Activated B cell treated with CpG ODN at 0.5 μM for 24 hours (primary cell): ENCODE data around the gene IGF1R. TPM values are rescaled to one million over a fixed set of nuclear protein-coding genes. Genes with fewer than 3 reads are reported as not detected.

Experiments
- ATAC-seq: fragments of 200-7000 bp; cut with Tn5 transposase; one replicate; pipeline ENCODE4 v1.10.0; 2021; ENCODE audit warnings: low read depth, mild to moderate bottlenecking, moderate library complexity
- CTCF ChIA-PET: fragments of 350-600 bp; sonication (Branson Sonifier 250); formaldehyde crosslinking; loops from one replicate; lab custom pipeline; 2021; ENCODE audit warnings: antibody characterized with exemption; lab: Charles Lee
- POLR2A ChIA-PET: fragments of 350-600 bp; sonication (Branson Sonifier 250); formaldehyde crosslinking; loops from one replicate; lab custom pipeline; 2021; ENCODE audit warnings: antibody characterized with exemption; lab: Charles Lee
- DNase-seq: peaks from one replicate; pipeline ENCODE4 v3.0.0; 2022
- H3K27ac Mint-ChIP-seq: one replicate; pipeline ENCODE4 v1.8.0; 2020; ENCODE audit warnings: mixed read lengths
- H3K27me3 Mint-ChIP-seq: one replicate; pipeline ENCODE4 v1.8.0; 2021; ENCODE audit warnings: mixed read lengths
- H3K36me3 Mint-ChIP-seq: one replicate; pipeline ENCODE4 v1.8.0; 2021; ENCODE audit warnings: low read depth, mixed read lengths
- H3K4me1 Mint-ChIP-seq: one replicate; pipeline ENCODE4 v1.8.0; 2021; ENCODE audit warnings: mixed read lengths
- H3K4me3 Mint-ChIP-seq: one replicate; pipeline ENCODE4 v1.8.0; 2020; ENCODE audit warnings: mild to moderate bottlenecking, mixed read lengths
- H3K9me3 Mint-ChIP-seq: one replicate; pipeline ENCODE4 v1.8.0; 2020; ENCODE audit warnings: mixed read lengths
- intact Hi-C: fragments of 100-400 bp; cut with micrococcal nuclease; formaldehyde crosslinking; loops from one replicate; pipeline ENCODE4 v1.15.1; 2024
- total RNA-seq: library from RNA; stranded (reverse); gene quantifications from 2 replicates; pipeline ENCODE4 v1.2.3, GENCODE V29; 2022
- TF ChIP-seq, protein P1 (sequence below): fragments of 200-600 bp; IDR thresholded peaks from one replicate; pipeline ENCODE4 v1.8.0; 2022; ENCODE audit warnings: antibody characterized with exemption, mild to moderate bottlenecking

The IGF1R gene
- total RNA-seq, 1 donor from 2014 or later = 6.7 TPM

DNA sequence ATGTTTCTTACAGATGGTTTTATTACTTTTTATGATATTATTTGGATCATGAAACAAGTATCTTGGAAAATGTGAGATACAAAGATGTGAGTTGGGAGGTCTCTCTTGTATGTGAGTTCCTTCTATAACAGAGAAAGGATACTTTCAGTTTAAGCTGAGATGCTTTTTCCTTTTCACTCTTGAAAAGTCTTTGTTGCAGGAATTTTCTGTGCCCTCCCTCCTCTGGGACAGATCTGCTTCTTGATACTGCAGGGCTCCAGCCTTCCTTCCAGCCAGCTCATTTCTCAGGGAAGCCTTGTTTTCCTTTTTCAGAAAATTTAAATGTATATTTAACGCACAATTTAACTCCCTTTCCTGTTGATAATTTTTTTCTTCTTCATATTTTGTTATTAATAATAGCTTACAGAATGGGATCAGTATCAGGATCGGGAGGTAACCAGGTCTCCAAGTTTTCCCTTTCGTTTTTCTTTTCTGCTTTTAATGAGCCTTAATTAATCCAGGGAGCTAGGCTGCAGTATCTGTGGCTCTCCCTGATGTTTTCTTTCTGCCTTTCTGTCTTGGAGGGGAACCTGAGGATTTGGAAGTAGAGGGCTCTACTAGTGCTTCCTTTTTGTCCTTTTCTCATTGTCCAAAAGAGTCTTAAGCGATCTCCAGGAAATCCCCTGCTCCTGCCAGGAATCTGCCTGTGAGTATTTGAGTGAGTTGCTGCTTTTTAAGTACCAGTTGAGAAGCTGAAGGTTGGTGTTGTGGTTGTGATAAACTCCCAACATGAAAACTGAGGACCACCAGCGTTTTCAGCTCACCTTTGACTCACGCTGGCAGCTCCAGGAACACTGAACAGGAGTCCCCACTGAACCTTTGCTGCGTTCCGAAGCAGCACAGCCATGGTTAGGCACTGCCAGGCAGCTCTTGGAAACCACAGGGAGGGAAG lies 105.7 kb downstream of the IGF1R start:
- intact Hi-C loops = no loop called here
- Mint-ChIP-seq H3K4me1 (peaks cover 1% of the 10 kb centered on the region), H3K27ac (no peak overlapping the region), H3K36me3 (no peaks in the 10 kb centered on the region), H3K4me3 (no peak overlapping the region), H3K27me3 (no peaks in the 10 kb centered on the region), H3K9me3 (no peaks in the 10 kb centered on the region)
- CTCF ChIA-PET = no interaction called here
- DNase-seq = no peak
- ATAC-seq = no peak
- POLR2A ChIA-PET = interaction anchor here (0.6 kb wide), 1 partner anchor 313 kb away, joined by 7 read pairs; no protein-coding TSS in a partner anchor
- TF ChIP-seq, protein P1, sequence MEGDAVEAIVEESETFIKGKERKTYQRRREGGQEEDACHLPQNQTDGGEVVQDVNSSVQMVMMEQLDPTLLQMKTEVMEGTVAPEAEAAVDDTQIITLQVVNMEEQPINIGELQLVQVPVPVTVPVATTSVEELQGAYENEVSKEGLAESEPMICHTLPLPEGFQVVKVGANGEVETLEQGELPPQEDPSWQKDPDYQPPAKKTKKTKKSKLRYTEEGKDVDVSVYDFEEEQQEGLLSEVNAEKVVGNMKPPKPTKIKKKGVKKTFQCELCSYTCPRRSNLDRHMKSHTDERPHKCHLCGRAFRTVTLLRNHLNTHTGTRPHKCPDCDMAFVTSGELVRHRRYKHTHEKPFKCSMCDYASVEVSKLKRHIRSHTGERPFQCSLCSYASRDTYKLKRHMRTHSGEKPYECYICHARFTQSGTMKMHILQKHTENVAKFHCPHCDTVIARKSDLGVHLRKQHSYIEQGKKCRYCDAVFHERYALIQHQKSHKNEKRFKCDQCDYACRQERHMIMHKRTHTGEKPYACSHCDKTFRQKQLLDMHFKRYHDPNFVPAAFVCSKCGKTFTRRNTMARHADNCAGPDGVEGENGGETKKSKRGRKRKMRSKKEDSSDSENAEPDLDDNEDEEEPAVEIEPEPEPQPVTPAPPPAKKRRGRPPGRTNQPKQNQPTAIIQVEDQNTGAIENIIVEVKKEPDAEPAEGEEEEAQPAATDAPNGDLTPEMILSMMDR = no peak

DNA sequence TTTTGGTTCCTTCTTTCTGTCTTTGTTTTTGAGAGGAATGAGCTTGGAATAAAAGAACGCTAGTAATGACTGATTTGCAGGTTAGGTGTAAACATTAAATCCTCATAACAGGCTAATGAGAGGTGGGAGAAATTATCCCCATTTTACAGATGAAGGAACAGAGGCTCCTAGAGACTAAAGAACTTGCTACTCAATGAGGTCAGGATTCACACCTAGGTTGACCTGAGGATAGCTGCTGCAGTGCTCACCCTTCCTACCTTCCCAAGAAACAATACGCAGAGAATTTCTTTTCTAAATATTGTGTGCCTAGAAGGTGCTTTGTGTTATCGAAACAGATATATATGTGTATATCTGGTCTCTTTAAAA lies 106.3 kb downstream of the IGF1R start:
- TF ChIP-seq, protein P1 = no peak
- Mint-ChIP-seq H3K36me3 (no peaks in the 10 kb centered on the region), H3K9me3 (no peaks in the 10 kb centered on the region), H3K4me3 (no peak overlapping the region), H3K4me1 (peaks cover 1% of the 10 kb centered on the region), H3K27ac (no peak overlapping the region), H3K27me3 (no peaks in the 10 kb centered on the region)
- POLR2A ChIA-PET = interaction anchor here (0.6 kb wide), 1 partner anchor 313 kb away, joined by 7 read pairs; no protein-coding TSS in a partner anchor
- intact Hi-C loops = no loop called here
- CTCF ChIA-PET = no interaction called here
- DNase-seq = no peak
- ATAC-seq = no peak

DNA sequence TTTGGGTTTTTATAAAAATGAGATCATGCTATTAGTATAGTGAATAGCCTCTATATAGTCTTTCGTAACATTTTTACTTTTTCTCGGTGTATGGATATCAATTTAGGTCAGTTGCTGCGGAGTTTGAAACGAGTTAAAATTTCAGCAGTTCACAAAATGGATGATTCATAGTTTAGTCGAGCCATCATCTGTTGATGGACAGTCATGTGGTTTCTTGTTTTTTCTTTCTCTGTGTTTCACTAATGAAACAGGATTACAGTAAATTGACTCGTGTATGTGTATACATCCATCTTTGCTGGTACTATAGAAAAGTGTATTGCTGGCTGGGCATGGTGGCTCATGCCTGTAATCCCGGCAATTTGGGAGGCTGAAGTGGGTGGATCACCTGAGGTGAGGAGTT lies 106.8 kb downstream of the IGF1R start:
- CTCF ChIA-PET = no interaction called here
- H3K36me3 Mint-ChIP-seq = no peaks in the 10 kb centered on the region
- ATAC-seq = no peak
- H3K9me3 Mint-ChIP-seq = no peaks in the 10 kb centered on the region
- no peaks in the 10 kb centered on the region for H3K27me3 Mint-ChIP-seq
- no peak overlapping the region for H3K4me3 Mint-ChIP-seq
- intact Hi-C loops = no loop called here
- POLR2A ChIA-PET = no interaction called here
- peaks cover 1% of the 10 kb centered on the region for H3K4me1 Mint-ChIP-seq
- TF ChIP-seq, protein P1 = no peak
- no peak for DNase-seq
- H3K27ac Mint-ChIP-seq = no peak overlapping the region

DNA sequence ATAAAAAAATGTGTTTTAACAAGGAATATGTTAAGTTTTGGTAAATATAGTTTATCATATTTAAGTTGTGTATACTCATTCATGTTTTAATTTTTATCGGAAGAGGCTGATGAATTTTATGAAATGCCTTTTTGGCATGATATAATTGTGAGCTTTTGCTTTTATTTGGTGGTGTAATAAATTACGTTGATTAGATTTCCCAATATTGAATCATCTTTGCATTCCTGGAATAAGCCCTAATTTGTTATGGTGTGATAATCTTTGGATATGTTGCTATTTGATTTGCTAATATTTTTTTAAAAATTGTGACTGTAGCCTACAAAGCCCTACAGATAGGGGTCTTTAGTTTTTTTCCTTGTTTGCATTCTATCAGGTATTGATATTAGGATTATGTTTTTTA lies 107.4 kb downstream of the IGF1R start:
- Mint-ChIP-seq H3K27ac (no peak overlapping the region), H3K27me3 (no peaks in the 10 kb centered on the region), H3K9me3 (no peaks in the 10 kb centered on the region), H3K36me3 (no peaks in the 10 kb centered on the region), H3K4me1 (peaks cover 1% of the 10 kb centered on the region), H3K4me3 (no peak overlapping the region)
- DNase-seq = no peak
- CTCF ChIA-PET = no interaction called here
- POLR2A ChIA-PET = no interaction called here
- intact Hi-C loops = no loop called here
- no peak for ATAC-seq
- TF ChIP-seq, protein P1 = no peak

DNA sequence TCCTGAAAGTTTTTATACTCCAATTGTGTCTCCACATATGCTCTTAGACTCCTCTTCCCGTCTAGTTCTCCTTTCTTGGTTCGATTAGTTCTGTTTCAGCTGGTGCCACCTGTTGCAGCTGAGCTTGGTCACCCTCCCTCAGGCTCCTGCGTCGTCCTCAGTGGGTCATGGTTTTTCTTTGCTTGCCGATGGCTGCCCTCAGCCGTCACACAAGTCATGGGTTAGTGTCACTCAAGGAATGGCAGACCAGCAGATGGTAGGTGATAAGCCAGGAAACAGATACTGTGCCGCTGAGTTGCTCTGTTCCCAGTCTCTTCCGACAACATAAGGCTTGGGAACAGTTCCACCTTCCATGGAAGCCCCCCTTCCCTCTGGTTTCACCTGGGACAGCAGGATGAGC lies 109.9 kb downstream of the IGF1R start:
- intact Hi-C loops = no loop called here
- Mint-ChIP-seq H3K27ac (no peak overlapping the region), H3K36me3 (no peaks in the 10 kb centered on the region), H3K27me3 (no peaks in the 10 kb centered on the region), H3K9me3 (no peaks in the 10 kb centered on the region), H3K4me3 (no peak overlapping the region), H3K4me1 (peaks cover 1% of the 10 kb centered on the region)
- DNase-seq (no peak), ATAC-seq (no peak)
- POLR2A ChIA-PET = no interaction called here
- CTCF ChIA-PET = no interaction called here
- TF ChIP-seq, protein P1 = no peak
